Measurements from ENCODE around the gene RMND5A.
"Not testable (repeated sequence)": the region's sequence is repeated elsewhere in the genome, so short reads cannot be mapped to it uniquely, and the experiment has no call there.

GRCh38 chr2:86719263-86719636 lies 841 bp upstream of the RMND5A start:
- TF ChIP-seq, protein P1, sequence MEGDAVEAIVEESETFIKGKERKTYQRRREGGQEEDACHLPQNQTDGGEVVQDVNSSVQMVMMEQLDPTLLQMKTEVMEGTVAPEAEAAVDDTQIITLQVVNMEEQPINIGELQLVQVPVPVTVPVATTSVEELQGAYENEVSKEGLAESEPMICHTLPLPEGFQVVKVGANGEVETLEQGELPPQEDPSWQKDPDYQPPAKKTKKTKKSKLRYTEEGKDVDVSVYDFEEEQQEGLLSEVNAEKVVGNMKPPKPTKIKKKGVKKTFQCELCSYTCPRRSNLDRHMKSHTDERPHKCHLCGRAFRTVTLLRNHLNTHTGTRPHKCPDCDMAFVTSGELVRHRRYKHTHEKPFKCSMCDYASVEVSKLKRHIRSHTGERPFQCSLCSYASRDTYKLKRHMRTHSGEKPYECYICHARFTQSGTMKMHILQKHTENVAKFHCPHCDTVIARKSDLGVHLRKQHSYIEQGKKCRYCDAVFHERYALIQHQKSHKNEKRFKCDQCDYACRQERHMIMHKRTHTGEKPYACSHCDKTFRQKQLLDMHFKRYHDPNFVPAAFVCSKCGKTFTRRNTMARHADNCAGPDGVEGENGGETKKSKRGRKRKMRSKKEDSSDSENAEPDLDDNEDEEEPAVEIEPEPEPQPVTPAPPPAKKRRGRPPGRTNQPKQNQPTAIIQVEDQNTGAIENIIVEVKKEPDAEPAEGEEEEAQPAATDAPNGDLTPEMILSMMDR (IDR thresholded peaks at IDR 0.05), result not testable (repeated sequence)
- not testable (repeated sequence) for TF ChIP-seq POLR2A (IDR thresholded peaks at IDR 0.05)
